NCI-H1930 (cell line): ENCODE results near the gene SPTBN2.
"Not testable (repeated sequence)": the region's sequence is repeated elsewhere in the genome, so short reads cannot be mapped to it uniquely, and the experiment has no call there.

Experiments used
- DNase-seq, 2 experiments: peaks; one replicate each; lab custom pipeline; 2025; lab: John Stamatoyannopoulos, UW

SPTBN2 gene

GRCh38 chr11:66684635-66685034 is 44.4 kb downstream of the SPTBN2 start:
- no peak for DNase-seq

GRCh38 chr11:66683877-66684276 is 45.1 kb downstream of the SPTBN2 start:
- no peak for DNase-seq

- DNase-seq = no peak
These were observed 47.9 kb downstream of the SPTBN2 start for GRCh38 chr11:66680966-66681645.

- DNase-seq = peak; percentile 95
These were observed 51.2 kb downstream of the SPTBN2 start, which contains the start of gene RBM4B for GRCh38 chr11:66677599-66678375. TSS of gene RBM4B (minus strand) at chr11:66677887. CDS start at chr11:66677079, 808 bp downstream.

GRCh38 chr11:66676931-66677598 is 52.0 kb downstream of the SPTBN2 start:
- DNase-seq = no peak

- no peak for DNase-seq
These were observed 52.6 kb downstream of the SPTBN2 start for GRCh38 chr11:66676282-66676919.

- DNase-seq = no peak
These were observed 53.9 kb downstream of the SPTBN2 start for GRCh38 chr11:66674964-66675602.

- no peak for DNase-seq
These were observed 58.2 kb downstream of the SPTBN2 start for GRCh38 chr11:66670816-66671215.

- DNase-seq = no peak
These were observed 63.6 kb downstream of the SPTBN2 start for GRCh38 chr11:66665369-66665768.

- DNase-seq = no peak
These were observed 65.2 kb downstream of the SPTBN2 start for GRCh38 chr11:66663741-66664296.

- DNase-seq = no peak
These were observed 69.3 kb downstream of the SPTBN2 start for GRCh38 chr11:66659763-66660162.

- DNase-seq = no peak
These were observed 75.9 kb downstream of the SPTBN2 start for GRCh38 chr11:66653123-66653522.

- no peak for DNase-seq
These were observed 76.4 kb downstream of the SPTBN2 start for GRCh38 chr11:66652651-66653050.

GRCh38 chr11:66651016-66651415 is 78.0 kb downstream of the SPTBN2 start:
- DNase-seq = no peak

GRCh38 chr11:66649903-66650302 is 79.1 kb downstream of the SPTBN2 start:
- no peak for DNase-seq

GRCh38 chr11:66646828-66647227 is 82.2 kb downstream of the SPTBN2 start:
- DNase-seq = no peak

GRCh38 chr11:66643745-66644437 is 85.1 kb downstream of the SPTBN2 start:
- DNase-seq = no peak

- DNase-seq = no peak
These were observed 87.2 kb downstream of the SPTBN2 start for GRCh38 chr11:66641834-66642233.

GRCh38 chr11:66639814-66640340 is 89.1 kb downstream of the SPTBN2 start:
- DNase-seq = not testable (repeated sequence)

GRCh38 chr11:66639066-66639813 is 89.8 kb downstream of the SPTBN2 start:
- no peak for DNase-seq
